NCI-H1930 (cell line): ENCODE measurements around the gene SOX5.
"Not testable (repeated sequence)": the region's sequence is repeated elsewhere in the genome, so short reads cannot be mapped to it uniquely, and the experiment has no call there.

Experiments
- DNase-seq, 2 experiments: peaks; one replicate each; lab custom pipeline; 2025; lab: John Stamatoyannopoulos, UW

The SOX5 gene

GRCh38 chr12:23542187-23542586 is 407.3 kb downstream of the SOX5 start:
- DNase-seq, result no peak

DNA sequence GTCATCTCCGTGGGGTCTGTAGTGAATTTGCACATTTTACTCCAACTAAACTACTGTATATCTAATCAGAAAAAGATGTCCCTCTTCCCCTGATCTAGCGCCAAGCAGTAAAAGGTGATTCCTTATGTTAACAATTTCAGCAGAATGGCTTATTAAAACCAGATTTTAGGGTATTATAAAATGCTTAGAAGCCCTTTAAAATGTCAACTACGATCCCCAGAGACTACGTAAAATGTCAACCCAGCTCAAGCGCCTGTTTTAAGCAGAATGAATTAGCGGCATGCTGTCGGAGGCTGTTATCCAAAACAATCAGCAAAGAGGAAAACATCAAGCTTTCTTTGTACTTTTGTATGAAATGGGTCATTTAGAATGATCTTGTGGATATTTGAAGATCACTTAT is 408.9 kb downstream of the SOX5 start:
- DNase-seq, result no peak

DNA sequence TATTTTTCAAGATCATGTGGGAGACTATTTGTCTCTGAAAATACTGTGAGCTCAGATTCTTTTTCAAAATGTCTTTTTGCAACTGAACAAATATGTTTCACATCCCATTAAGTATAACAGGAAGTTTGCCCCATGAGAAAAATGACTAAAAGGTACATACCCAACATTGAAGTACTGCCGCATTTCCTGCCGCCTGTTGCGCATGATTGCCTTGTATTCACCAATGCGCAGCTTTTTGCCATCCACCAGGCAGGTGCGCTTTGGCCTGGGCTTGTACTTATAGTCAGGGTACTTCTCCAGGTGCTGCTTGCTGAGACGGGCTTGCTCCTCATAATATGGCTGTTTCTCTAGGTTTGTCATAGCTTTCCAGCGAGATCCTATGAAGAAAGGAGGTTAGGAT is 413.2 kb downstream of the SOX5 start:
- DNase-seq, result no peak

GRCh38 chr12:23535441-23535840 is 414.0 kb downstream of the SOX5 start:
- DNase-seq, result no peak

- no peak for DNase-seq
Observed at GRCh38 chr12:23534196-23534595, 415.3 kb downstream of the SOX5 start.

DNA sequence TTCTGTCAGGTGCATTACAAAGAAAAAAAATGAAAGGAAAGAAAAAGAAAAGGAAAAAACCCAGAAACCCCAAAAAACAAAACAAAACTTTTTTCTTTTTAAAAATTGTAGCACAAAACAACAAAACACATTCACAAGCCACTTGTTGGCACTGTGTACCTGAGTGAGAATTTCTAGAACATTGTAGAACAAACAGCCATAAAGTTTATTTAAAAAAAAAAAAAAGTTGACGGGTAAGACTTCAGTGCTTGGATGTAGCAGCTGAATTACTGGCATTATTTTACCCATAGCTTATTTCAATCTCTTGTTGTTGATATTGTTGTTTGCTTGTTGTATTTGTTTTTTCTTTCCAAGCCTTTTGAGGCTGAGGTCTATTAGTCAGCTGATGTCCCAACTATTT is 415.8 kb downstream of the SOX5 start:
- no peak for DNase-seq

DNA sequence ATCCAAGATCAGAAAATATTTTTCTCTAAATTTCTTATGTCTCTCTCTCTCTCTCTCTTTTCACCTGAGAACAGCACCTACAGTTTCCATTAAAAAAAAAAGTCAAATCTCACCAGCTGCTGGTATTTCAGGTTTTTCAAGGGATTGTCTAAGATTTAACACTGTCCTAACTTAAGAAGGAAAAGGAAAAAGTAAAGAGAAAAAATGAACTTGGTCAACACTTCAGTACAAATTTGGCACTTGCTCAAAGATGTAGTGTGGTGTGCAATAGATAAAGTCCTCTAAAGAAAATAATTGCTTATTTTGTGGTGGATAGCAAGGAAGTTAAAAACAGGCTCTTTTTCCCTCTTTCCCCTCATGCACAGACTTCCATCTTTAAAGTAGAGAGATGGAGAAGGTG is 416.2 kb downstream of the SOX5 start:
- DNase-seq, result no peak

- DNase-seq, result no peak
Observed at GRCh38 chr12:23528316-23528715, 421.2 kb downstream of the SOX5 start.

- peak in 1 of 2 experiments; percentile 23 for DNase-seq
Observed at GRCh38 chr12:23525450-23526072, 423.9 kb downstream of the SOX5 start.

DNA sequence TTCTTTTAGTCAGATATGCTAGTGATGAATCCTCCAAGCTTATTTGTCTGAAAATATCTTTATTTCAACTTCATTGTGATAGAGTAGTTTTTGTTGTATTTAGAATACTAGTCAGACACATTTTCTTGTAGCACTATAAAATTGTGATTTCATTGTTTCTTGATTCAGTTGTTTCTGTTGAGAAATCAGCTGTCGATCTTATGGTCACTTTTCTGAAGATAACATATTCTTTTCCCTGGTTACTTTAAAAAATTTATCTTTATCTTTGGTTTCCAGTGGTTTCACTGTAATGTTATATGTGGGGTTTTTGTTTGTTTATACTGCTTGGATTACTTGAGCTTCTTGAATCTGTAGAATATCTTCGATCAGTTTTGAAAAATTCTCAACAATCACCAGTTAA is 426.1 kb downstream of the SOX5 start:
- no peak for DNase-seq

DNA sequence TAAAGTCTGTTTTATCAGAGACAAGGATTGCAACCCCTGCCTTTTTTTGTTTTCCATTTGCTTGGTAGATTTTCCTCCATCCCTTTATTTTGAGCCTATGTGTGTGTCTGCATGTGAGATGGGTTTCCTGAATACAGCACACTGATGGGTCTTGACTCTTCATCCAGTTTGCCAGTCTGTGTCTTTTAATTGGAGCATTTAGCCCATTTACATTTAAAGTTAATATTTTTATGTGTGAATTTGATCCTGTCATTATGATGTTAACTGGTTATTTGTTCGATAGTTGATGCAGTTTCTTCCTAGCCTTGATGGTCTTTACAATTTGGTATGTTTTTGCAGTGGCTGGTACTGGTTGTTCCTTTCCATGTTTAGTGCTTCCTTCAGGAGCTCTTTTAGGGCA is 430.0 kb downstream of the SOX5 start:
- not testable (repeated sequence) for DNase-seq

DNA sequence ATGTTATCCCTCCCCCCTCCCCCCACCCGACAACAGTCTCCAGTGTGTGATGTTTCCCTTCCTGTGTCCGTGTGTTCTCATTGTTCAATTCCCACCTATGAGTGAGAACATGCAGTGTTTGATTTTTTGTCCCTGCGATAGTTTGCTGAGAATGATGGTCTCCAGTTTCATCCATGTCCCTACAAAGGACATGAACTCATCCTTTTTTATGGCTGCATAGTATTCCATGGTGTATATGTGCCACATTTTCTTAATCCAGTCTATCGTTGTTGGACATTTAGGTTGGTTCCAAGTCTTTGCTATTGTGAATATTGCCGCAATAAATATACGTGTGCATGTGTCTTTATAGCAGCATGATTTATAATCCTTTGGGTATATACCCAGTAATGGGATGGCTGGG is 433.7 kb downstream of the SOX5 start:
- not testable (repeated sequence) for DNase-seq

DNA sequence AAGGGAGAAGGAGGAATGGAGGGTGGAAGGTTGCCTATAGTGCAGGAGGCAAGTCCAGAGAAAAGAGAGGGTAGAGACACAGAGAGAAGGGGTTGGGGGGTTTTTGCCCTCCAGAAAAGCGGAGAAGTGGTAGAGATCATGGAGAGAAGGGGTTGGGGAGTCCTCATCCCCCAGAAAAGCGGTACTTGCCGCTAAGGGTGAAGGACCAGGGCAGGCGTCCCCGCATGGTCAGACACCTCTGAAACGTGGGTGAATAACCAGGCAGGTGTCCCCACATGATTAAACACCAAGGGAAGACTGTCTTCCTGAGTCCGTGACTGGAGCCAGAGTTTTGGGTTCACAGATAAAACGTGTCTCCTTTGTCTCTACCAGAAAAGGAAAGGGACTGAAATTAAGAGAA is 439.0 kb downstream of the SOX5 start:
- DNase-seq, result no peak

- DNase-seq, result not testable (repeated sequence)
Observed at GRCh38 chr12:23509832-23510231, 439.6 kb downstream of the SOX5 start.

DNA sequence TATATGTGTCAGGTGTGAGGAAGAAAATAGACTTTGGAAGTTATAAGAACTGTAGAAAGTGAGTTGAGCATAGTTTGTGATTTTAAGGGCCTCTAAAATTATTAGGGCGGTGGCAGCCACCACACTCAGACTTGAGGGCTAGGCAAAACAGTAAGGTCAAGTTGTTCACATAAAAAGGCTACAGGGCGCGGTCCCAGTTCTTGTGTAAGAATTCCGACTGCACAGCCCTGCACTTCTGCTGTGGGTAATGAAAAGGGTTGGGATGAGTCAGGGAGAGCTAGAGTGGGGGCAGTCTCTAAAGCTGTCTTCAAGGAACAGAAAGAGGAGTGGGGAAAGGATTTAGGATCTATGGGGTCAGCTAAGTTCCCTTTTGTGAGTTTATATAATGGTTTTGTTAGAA is 441.7 kb downstream of the SOX5 start:
- DNase-seq, result not testable (repeated sequence)

DNA sequence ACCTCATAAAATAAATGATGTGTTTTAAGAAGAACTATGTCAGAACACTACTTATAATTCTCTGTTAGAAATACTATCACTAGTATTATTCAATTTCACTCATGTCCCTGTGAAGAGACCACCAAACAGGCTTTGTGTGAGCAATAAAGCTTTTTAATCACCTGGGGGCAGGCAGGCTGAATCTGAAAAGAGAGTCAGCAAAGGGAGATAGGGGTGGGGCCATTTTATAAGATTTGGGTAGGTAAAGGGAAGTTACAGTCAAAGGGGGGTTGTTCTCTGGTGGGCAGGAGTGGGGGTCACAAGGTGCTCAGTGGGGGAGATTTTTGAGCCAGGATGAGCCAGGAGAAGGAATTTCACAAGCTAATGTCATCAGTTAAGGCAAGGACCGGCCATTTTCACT is 443.7 kb downstream of the SOX5 start:
- not testable (repeated sequence) for DNase-seq

- DNase-seq, result no peak
Observed at GRCh38 chr12:23504641-23505399, 444.6 kb downstream of the SOX5 start.

DNA sequence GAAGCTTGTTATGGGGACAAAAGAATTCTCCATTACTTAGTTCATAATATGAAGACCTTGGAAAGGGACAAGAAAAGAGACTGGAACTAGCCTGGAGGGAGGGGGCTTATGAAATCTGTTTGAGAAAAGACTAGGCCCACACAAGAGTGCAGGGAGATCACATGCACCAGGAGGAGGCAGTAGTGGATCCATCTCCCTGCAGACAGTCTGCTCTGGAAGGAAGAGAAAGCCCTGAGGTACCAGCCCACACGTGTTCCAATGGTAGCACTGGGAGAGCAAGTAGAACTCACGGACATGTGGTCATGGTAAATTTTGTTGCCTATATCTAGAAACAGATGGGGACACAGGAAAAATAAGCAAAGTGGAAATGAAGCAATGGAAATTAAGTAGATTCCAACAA is 445.4 kb downstream of the SOX5 start:
- no peak for DNase-seq

DNA sequence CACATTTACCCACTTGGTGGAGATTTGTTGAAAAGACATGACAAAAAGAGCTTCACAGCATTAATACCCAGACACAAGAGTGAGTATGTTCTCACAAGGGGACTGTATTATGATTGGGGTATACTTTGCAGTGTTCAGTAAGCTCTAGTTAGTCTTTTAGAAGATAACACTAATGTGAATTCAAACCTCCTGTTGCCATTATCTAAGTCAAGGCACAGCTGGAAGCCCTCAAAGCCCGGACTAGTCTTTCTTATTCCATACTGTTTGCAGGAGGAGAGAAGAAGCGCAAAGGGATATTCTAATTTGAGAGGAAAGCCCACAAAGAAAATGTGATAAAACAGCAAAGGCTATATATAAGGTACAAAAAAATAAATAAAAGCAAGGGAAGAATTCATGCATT is 445.9 kb downstream of the SOX5 start:
- DNase-seq, result no peak

GRCh38 chr12:23502259-23502658 is 447.2 kb downstream of the SOX5 start:
- DNase-seq, result no peak

- no peak for DNase-seq
Observed at GRCh38 chr12:23495472-23495871, 454.0 kb downstream of the SOX5 start.

GRCh38 chr12:23493672-23494071 is 455.8 kb downstream of the SOX5 start:
- no peak for DNase-seq

GRCh38 chr12:23491029-23491428 is 458.4 kb downstream of the SOX5 start:
- not testable (repeated sequence) for DNase-seq

GRCh38 chr12:23488130-23488529 is 461.3 kb downstream of the SOX5 start:
- no peak for DNase-seq
